A549 (cell line): ENCODE results near the gene POR.

Experiments used
- BHLHE40 ChIP-seq: IDR thresholded peaks from 2 replicates; pipeline ENCODE4 v1.6.1; 2012; ENCODE audit warnings: low read depth, low read length, inconsistent platforms
- CEBPB ChIP-seq, 2 experiments: fragments of >200 bp in 1 of 2; sonication (Bioruptor Twin) in 1 of 2; formaldehyde crosslinking in 1 of 2; IDR thresholded peaks; 2 replicates each; pipeline ENCODE4 v1.6.1; 2012 to 2016
- KDM5A ChIP-seq: fragments of 200-600 bp; sonication (generic); IDR thresholded peaks from 2 replicates; pipeline ENCODE4 v1.6.1; 2016; ENCODE audit warnings: antibody characterized with exemption, mild to moderate bottlenecking
- TP53 ChIP-seq: fragments of 250-450 bp; sonication (Bioruptor Pico); IDR thresholded peaks from 2 replicates; pipeline ENCODE4 v1.5.0; 2021; ENCODE audit warnings: mild to moderate bottlenecking, moderate library complexity
- TF ChIP-seq, protein P1 (sequence below): fragments of >200 bp; sonication (Bioruptor Twin); formaldehyde crosslinking; IDR thresholded peaks from 3 replicates; pipeline ENCODE4 v1.5.1; 2016

DNA sequence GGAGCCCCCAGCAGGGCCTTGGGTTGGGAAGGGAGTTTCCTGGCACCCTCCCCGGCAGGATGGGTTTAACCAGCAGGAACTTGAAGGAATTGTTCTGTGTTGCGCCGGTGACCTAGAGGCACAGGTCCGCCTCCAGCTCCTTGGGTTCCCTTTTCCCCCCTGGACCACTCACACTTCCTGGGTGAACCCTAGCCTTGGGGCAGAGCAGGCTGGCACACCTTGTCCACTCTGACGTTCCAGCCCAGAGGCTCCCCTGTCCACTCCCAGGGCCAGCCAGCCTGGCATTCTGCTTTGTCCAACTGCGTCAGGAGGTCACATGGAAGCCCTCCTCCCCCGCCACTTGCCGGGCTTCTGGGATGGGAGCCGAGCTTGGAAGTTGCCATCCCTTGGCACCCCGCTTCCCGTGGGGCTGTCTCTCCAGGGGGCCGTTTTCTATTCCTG lies 53.6 kb downstream of the POR start:
- TF ChIP-seq KDM5A: no peak
- no peak for TF ChIP-seq CEBPB (IDR thresholded peaks at IDR 0.05)
- no peak for TF ChIP-seq TP53 (CRISPR knock-in tag)
- TF ChIP-seq BHLHE40: no peak
- TF ChIP-seq, protein P1, sequence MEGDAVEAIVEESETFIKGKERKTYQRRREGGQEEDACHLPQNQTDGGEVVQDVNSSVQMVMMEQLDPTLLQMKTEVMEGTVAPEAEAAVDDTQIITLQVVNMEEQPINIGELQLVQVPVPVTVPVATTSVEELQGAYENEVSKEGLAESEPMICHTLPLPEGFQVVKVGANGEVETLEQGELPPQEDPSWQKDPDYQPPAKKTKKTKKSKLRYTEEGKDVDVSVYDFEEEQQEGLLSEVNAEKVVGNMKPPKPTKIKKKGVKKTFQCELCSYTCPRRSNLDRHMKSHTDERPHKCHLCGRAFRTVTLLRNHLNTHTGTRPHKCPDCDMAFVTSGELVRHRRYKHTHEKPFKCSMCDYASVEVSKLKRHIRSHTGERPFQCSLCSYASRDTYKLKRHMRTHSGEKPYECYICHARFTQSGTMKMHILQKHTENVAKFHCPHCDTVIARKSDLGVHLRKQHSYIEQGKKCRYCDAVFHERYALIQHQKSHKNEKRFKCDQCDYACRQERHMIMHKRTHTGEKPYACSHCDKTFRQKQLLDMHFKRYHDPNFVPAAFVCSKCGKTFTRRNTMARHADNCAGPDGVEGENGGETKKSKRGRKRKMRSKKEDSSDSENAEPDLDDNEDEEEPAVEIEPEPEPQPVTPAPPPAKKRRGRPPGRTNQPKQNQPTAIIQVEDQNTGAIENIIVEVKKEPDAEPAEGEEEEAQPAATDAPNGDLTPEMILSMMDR: no peak
